A204.1 (cell line): ENCODE results near the gene COX4I2.
"Not testable (repeated sequence)": the region's sequence is repeated elsewhere in the genome, so short reads cannot be mapped to it uniquely, and the experiment has no call there.

ENCODE experiments used
- FAIRE-seq: peaks from 2 replicates; lab custom pipeline; 2012; peaks lifted over from hg19 to GRCh38; lab: Jason Lieb, UNC

Gene COX4I2

DNA sequence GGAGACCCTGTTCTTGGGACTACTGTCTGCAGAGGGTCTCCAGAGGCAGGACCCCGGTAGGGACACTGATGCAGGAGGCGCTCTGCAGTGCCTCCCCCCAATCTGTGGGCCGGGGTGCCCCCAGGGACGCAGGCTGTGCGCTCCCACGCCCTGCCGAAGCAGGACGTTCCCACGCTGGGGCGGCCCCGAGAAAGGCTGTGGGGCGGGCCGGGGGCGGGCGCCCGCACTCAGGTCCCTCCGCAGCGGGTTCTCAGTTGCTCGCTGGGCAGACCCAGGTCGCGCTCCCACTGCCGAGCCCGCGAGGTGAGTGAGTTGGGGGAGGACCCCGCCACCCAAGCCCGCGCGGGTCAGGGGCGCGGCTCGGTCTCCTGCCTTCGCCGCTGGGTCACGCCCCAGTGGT lies at the start of gene COX4I2:
TSS of gene COX4I2 (plus strand) at position 253 of the 400 bp plus-strand sequence. CDS start 1,106 bp downstream, outside the sequence.
- no peak for FAIRE-seq

DNA sequence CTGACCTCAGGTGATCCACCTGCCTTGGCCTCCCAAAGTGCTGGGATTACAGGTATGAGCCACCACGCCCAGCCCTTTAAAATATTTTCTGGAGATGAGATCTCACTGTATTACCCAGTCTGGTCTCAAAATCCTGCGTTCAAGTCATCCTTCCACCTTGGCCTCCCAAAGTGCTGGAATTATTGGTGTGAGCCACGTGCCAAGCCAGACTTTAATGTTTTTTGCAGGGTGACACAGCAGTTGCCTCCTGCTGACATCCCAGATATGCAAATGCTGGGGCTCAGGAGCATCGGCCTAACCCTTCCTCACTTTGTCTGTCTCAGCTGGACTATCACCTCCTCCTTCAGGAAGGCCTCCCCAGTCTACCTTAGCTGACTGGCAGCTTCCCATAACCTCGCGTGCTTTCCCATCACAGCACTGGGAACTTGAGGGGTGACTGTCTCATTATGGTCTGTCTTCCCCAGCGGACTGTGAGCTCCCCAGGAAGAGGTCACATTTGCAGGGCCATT lies 46.9 kb upstream of the COX4I2 start:
- no peak for FAIRE-seq

DNA sequence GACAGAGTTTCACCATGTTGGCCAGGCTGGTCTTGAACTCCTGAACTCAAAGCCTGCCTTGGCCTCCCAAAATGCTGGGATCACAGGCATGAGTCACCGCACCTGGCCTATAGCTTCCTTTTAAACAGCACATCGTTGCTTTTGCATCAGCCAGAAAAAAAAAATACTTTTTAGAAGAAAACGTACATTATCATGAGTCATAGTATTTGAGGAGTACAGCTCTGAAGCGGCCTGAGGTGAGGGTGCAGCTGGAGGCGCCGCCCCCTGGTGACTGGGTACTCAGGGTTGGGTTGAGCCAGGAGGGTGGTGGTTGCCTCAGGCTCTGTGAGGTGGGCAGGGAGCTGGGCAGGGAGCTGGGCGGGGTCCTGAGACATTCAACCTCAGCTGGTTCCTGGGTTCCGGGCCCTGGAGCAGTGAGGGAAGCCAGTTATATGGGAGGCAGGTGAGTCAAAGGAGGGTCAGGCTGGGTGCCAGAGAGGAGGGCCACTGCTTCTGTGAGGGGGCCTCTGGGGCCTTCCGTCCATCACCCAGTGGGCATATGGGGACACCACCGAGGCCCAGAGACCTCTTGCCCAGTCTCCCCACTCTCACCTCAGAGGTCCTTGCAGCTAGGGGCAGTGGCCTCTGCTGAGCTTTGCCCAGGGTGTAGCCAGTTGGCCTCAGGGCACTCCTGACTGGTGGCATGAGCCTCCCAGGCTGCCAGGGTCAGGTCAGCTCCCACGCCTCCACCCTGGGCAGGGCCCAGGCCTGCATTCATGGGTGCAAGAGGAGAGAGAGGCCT lies 44.3 kb upstream of the COX4I2 start:
- no peak for FAIRE-seq

DNA sequence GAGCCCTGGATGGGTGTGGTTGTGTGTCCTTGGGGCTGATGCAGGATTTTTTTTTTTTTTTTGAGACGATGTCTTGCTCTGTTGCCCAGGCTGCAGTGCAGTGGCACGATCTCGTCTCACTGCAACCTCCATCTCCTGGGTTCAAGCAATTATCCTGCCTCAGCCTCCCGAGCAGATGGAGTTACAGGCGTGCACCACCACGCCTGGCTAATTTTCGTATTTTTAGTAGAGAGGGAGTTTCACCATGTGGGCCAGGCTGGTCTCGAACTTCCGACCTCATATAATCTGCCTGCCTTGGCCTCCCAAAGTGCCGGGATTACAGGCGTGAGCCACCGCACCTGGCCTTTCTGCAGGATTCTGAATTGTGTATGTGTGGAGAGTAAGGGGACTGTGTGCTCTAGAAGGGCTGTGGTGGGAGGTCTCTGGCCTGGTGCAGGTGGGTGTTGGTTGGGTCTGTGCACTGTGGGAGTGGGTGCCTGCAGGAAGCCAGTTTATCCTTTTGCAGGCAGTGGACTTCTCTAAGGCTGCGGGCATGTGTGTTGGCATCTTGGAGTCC lies 43.6 kb upstream of the COX4I2 start:
- no peak for FAIRE-seq

DNA sequence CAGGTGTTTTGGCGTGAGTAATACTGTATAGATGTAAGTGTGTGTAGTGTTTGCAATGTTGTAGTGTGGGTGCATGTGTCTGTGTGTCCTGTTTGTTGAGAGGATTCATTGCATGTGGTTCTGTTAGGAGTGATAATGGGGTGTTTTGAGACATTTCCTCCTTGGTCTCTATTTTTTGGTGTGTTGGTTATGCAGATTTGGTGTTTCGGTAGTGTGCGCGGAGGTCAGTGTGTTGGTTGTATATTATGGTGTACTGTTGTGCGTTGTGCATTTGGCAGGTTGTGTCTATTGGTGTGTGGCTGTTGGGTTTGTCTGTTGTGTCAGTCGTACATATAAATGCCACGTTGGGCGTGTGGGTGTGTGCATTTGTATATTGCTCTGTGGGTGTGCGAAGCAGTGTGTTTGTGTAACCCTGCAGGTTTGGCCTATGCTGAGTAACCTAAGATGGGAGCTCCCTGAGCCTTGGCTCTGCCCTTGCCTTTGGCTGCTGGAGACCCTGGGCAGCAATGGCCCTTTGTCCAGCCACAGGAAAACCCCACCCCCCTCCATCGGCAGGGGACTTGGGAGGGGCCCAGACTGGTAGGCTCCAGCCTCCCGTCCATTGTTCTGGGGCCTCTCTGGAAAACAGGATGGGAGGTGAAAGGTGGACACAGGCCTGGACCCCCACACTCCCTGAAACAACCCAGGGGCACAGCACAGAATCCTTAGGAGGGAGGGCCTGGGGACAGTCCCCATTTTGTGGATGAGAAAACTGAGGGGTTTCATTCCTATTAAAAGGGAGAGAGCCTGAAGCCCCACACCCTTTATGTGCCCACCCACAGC lies 42.9 kb upstream of the COX4I2 start:
- FAIRE-seq = no peak

DNA sequence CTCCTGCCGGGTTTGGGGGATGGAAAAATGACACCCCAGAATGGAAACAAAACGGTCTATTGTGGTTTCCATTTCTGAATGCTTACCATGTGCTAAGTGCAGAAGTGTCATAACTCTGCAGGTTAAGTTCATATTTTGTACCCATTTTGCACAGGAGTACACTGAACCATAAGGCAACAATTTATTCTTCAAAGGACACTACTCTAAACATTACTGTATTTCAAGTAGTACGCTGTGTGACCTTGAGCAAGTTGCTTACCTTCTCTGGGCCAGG lies 42.4 kb upstream of the COX4I2 start:
- no peak for FAIRE-seq

DNA sequence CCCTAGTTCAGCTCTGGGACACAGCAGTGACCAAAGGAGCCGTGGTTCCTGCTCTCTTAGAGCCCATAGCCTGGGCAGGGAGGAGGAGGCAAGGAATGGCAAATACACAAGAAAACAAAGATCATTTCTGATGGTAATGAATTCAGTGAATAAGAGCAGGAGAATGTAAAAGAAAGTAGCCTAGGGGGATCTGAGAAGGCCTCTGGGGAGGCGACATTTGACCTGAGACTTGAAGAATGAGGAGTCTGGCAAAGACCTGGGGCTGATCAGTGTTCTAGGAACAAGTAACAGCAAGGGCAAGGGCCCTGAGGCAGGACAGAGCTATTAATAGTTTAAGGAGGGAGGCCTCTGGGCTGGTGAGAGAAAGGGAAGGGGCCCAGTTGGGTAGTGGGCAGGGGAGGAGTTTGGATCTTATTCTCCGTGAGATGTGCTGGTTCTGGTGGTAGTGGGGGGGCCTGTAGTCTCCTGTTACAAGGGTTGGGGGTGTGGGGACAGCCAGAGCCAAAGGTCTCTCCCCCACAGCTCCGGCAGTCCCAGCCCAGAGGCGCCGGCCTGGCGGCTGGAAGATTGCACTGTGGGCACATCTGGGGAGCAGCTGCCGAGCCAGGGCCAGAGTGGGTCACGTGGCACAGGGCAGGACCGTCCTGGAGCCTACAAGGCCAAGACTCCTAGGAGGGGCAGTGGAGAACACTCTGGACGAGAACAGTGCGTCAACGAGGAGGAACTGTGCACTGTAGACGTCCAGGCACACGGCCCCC lies 41.9 kb upstream of the COX4I2 start:
- no peak for FAIRE-seq

DNA sequence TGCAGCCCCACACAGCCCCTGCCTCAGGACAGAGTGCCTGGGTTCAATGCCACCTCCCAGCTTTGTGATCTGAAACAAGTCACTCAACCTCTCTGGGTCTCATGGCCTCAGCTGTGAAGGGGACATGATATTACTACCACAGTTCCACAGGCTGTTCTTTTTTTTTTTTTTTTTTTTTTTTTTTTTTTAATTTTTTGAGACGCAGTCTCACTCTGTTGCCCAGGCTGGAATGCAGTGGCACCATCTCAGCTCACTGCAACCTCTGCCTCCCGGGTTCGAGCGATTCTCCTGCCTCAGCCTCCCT lies 41.3 kb upstream of the COX4I2 start:
- not testable (repeated sequence) for FAIRE-seq

DNA sequence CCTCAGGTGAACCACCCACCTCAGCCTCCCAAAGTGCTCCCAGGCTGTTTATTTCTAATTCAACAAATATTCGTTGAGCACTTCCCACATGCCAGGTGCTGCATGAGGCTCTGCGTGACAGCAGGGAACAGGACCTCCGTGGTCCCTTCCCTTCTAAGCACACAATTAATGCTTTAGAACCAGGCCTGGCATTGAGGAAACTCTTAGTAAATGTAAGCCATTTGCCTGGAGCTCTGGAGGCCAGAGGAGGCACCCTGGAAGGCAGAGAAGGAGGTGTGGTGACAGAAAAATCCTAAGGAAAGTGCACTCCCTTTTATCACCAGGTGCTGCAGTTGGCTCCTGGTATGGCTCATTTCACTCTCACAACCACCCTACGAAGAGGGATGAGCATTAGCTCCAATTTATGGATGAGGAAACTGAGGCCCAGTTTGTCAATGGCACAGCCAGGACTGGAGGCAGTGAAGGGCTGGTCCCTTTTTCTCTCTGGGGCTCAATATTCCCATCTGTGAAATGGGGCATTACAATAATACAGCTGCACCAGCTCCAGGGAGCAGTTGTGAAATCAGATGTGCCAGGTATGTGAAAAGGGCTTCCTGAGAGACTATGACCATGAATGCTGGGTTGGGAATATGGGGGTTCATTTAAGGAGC lies 40.8 kb upstream of the COX4I2 start:
- no peak for FAIRE-seq

DNA sequence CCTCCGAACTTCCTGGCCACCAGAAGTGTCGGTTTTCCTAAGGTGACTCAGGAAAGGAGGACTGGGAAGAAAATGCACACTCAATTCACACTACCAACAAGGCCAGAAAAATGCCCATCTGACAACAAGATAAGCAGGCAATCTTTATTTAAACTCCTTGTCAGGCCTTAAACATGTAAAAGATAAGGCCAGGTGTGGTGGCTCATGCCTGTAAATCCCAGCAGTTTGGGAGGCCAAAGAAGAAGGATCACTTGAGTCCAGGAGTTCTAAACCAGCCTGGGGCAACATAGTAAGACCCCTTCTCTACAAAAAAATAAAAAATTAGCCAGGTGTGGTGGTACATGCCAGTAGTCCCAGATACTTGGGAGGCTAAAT lies 40.2 kb upstream of the COX4I2 start:
- no peak for FAIRE-seq

DNA sequence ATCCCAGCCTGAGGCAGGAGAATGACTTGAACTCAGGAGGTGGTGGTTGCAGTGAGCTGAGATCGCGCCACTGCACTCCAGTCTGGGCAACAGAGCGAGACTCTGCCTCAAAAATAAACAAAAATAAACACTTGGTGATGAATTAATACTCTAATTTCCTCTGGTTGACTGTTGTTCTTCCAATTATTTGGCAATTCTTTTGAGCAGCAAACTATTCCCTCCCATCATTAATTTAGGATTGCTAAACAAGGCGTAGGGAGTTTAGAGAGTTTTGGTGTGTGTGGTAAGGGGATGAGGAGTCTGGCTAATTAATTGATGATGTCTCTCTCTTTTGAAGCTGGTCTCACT lies 35.3 kb upstream of the COX4I2 start:
- no peak for FAIRE-seq

DNA sequence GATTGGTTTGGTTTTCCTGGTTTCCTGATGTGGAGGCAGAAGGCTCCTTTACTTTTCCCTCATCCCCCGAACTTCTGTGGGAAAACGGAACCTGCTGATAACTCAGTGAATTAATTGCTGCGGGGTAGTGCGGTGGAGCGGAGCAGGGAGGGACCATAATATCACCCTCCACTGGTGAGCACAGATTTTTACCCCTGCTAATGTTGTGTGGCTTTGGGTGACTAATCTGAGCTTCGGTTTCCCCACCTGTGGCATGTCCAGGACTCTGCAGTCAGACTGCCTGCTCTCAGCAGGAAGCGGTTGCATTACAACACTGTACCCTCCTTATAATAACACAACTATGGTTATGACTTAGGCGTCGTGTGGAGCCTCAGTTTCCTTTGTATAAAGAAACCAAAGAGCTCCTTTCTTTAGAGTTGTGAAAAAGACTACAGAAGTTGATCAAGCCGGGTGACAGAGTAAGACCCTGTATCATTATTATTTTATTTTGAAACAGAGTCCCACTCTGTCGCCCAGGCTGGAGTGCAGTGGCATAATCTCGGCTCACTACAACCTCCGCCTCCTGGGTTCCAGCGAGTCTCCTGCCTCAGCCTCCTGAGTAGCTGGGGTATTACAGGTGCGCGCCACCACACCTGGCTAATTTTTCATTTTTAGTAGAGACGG lies 34.8 kb upstream of the COX4I2 start:
- no peak for FAIRE-seq

DNA sequence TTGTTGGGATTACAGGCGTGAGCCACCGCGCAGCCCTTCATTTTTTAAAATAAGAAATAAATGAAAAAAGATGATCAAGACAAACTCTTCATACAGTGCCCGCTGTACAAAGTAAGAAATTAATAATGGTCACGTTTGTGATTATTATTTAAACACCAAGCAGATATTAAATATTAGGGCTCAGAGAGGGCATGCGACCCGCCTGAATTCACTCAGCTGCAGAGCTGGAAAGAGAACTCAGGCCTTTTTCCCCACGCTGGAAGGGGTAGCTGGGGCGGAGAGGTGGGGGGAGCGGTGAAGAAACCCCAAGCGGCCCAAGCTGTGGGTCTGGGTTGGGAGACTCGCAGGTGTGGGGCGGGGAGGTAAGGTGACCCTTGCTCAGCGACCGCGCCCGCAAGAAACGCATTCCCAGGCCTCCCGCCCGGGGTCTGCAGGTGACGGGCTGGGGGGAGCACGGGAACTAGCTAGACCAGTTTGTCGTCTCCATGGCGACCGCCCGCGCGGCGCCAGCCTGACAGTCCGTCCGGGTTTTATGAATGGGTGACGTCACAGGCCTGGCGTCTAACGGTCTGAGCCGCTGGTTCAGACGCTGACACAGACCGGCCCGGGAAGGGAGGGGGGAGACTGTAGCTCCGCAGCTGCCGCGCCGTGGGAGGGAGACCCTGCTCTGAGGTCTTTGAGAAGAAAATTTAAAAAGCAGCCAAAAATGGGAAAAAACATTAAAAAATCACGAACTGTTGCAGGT lies 33.7 kb upstream of the COX4I2 start:
- FAIRE-seq = peak; percentile 63

DNA sequence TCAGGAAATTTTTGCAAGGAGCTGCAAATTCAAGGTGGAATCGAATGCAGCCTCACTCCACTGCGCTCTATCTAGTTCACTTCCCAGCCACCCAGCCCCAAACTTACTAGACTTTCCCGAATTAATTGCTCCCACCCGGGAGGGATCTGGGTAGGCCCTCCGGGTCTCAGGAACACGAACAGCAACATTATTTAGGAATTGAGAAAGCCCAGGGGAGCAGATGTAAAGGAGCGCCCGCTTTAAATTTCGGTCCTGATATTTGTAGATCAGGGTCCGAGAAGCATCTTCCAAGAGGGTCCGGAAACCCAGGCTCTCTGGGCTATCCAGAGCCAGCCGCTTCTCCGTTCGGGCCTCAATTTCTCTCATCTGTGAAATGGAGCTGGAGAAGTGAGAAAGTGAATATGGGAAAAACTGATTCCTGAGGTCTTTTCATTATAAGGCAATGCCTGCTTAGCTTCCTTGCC lies 33.1 kb upstream of the COX4I2 start:
- no peak for FAIRE-seq

DNA sequence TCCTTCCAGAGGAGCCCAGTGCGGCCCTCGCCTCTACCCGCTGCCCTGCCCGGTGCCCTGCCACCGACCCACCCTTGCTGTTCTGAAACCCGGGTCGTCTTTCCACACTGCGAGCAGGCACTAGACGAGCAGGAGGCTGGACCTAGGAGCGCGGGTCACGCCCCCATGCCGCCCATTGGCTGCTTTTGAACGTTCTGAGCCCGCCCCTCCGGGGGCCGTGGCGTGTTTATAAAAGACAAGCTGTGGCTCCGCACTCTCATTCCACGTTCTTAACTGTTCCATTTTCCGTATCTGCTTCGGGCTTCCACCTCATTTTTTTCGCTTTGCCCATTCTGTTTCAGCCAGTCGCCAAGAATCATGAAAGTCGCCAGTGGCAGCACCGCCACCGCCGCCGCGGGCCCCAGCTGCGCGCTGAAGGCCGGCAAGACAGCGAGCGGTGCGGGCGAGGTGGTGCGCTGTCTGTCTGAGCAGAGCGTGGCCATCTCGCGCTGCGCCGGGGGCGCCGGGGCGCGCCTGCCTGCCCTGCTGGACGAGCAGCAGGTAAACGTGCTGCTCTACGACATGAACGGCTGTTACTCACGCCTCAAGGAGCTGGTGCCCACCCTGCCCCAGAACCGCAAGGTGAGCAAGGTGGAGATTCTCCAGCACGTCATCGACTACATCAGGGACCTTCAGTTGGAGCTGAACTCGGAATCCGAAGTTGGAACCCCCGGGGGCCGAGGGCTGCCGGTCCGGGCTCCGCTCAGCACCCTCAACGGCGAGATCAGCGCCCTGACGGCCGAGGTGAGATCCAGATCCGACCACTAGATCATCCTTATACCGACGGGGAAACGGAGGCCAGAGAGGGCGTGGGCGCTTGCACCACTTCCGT lies 32.4 kb upstream of the COX4I2 start, which contains the start of gene ID1:
TSS of gene ID1 (plus strand) at position 259 of the 871 bp plus-strand sequence. CDS start at position 358, 99 bp downstream.
- peak; percentile 92 for FAIRE-seq

DNA sequence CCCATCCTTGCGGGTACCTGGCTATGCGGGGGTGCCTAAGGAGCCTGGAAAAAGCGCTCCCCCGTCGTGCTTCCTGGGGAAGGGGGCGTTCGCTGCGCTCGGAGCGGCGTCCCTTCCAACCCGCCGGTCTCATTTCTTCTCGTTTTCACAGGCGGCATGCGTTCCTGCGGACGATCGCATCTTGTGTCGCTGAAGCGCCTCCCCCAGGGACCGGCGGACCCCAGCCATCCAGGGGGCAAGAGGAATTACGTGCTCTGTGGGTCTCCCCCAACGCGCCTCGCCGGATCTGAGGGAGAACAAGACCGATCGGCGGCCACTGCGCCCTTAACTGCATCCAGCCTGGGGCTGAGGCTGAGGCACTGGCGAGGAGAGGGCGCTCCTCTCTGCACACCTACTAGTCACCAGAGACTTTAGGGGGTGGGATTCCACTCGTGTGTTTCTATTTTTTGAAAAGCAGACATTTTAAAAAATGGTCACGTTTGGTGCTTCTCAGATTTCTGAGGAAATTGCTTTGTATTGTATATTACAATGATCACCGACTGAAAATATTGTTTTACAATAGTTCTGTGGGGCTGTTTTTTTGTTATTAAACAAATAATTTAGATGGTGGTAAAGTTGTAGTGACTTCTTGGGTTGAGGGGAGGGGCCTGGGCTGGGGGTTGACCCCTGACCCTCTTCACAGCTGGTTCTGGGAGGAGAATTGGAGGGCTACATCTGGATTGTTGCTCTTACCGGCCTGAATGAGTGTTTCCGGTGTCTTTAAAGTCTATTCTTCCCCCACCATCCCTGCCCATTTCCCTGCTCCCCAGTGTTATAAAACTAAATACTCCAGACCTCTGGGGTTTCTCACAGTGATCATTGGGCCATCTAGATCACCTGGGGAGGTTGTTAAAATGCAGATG lies 31.6 kb upstream of the COX4I2 start:
- no peak for FAIRE-seq

DNA sequence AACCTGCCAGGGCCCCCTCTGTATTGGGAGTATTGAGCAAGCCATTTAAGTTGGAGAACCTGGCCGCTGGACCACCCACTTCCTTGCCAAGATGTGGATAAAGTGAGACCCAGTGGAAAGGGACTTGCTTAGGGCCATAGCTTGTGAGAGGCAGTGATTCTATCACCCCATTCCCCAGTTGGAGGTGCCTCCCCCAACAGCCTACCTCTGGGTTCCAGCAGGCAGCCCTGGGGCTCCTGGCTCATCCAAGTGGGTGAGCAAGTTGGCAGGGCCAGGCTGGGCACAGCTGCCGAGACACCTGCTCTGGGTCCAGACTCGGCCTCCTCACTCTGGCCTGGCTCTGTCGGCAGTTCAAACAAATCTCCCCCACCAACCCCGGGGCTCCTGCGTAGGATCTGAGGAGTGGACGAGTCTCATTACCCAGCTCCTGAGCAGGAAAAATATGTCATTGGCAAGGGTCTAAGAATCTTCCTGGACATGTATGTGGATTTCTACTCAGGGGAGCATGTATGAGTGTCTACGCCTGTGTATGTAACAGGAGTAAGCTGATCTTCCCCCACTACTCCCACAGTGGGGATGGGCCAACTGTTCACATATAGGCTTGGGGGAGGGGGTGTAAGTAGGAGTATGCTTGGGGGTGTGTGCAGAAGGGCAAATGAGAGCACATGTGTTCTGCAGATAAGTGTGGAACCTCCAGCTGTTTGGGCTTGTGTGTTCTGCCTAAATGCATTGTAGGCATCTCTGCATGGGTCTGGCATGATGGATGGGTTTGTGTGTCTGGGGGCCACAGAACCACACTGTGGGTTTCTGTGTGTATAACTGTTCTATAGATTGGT lies 30.7 kb upstream of the COX4I2 start:
- no peak for FAIRE-seq
